Measurements from ENCODE around the gene OR2A12. TPM values are rescaled to one million over a fixed set of nuclear protein-coding genes. Genes with fewer than 3 reads are reported as not detected.

OR2A12 gene
- total and polyA plus RNA-seq, 2 of the 13 experiments (the other 11 are each of a cell fraction or from before 2014, with no cell fraction given): 0.18 TPM; not detected in 1

- CTCF ChIA-PET (ENCODE audit: low intra/inter-chr PET ratio, low total read pairs): no interaction called here
- no peak overlapping the region for H3K4me2 ChIP-seq (ENCODE audit: low read depth, low read length)
- no peak for FAIRE-seq
These were observed 51.4 kb downstream of the OR2A12 start for GRCh38 chr7:144137501-144137900.

GRCh38 chr7:144142187-144142586 lies 56.1 kb downstream of the OR2A12 start:
- 40% methylated on average over 3 of the region's 3 CpGs for WGBS (ENCODE audit: low lambda C conversion rate)
- DNase-seq (ENCODE audit: low spot score) (no peak), FAIRE-seq (no peak), ATAC-seq (no peak)
- H4K20me1 ChIP-seq (ENCODE audit: insufficient read depth, low read length): no peaks in the 10 kb centered on the region
- H3K9ac ChIP-seq (ENCODE audit: insufficient read depth, low read depth, low read length): no peak overlapping the region
- H3K36me3 ChIP-seq (replicated peaks in 1 of 2; ENCODE audit: control insufficient read depth in 1 of 2, insufficient read depth in 2 of 2, low read length in 2 of 2): no peaks in the 10 kb centered on the region
- H3K27me3 ChIP-seq (ENCODE audit: control insufficient read depth in 1 of 2, insufficient read depth in 2 of 2, low read length in 2 of 2): no peaks in the 10 kb centered on the region
- intact Hi-C loops (cut with micrococcal nuclease; ENCODE audit: unreplicated experiment): no loop called here
- in situ Hi-C loops (cut with HindIII; ENCODE audit: extremely low pct_ligation_motif_present, low pct_unique_long_range_greater_than_20kb): no loop called here
- no peak overlapping the region for H2AFZ ChIP-seq (ENCODE audit: low read length)
- H3K79me2 ChIP-seq (ENCODE audit: insufficient read depth, low read length): no peaks in the 10 kb centered on the region
- H3K4me3 ChIP-seq (replicated peaks in 1 of 3; ENCODE audit: insufficient read depth in 1 of 3, low read depth in 2 of 3, low read length in 3 of 3): no peak overlapping the region
- ChIA-PET CTCF (ENCODE audit: low intra/inter-chr PET ratio, low total read pairs) (no interaction called here), POLR2A (no interaction called here)
- H3K9me3 ChIP-seq (ENCODE audit: low read length): peaks cover 8% of the 10 kb centered on the region
- no peak overlapping the region for H3K27ac ChIP-seq (ENCODE audit: extremely low read length, insufficient read depth, low read length)
- no peak overlapping the region for H3K4me2 ChIP-seq (ENCODE audit: low read depth, low read length)
- H3K4me1 ChIP-seq (ENCODE audit: insufficient read depth, low read length): no peaks in the 10 kb centered on the region
- no TSS peak for BruUV-seq (replicated peaks)
- TF ChIP-seq KLF16 (CRISPR knock-in tag; IDR thresholded peaks at IDR 0.05) (no peak), SPEN (CRISPR knock-in tag; IDR thresholded peaks at IDR 0.05; ENCODE audit: low read depth) (no peak), ZNF441 (CRISPR knock-in tag; IDR thresholded peaks at IDR 0.05; ENCODE audit: borderline replicate concordance) (no peak), SIN3B (IDR thresholded peaks at IDR 0.05; ENCODE audit: low read length) (no peak), XRCC5 (optimal IDR thresholded peaks at IDR 0.05; ENCODE audit: low read length) (no peak), ZNF326 (CRISPR knock-in tag; IDR thresholded peaks at IDR 0.05; ENCODE audit: borderline replicate concordance) (no peak)

More at GRCh38 chr7:144137501-144137900, 51.4 kb downstream of the OR2A12 start:
- POLR2A ChIA-PET: no interaction called here
- WGBS (ENCODE audit: low lambda C conversion rate): 0% methylated on average over 1 of the region's 1 CpG
- no TSS peak for BruUV-seq (replicated peaks)
- ATAC-seq (no peak), DNase-seq (ENCODE audit: low spot score) (no peak)
- H3K27ac ChIP-seq (ENCODE audit: extremely low read length, insufficient read depth, low read length): no peak overlapping the region
- intact Hi-C loops (cut with micrococcal nuclease; ENCODE audit: unreplicated experiment) (no loop called here), in situ Hi-C loops (cut with HindIII; ENCODE audit: extremely low pct_ligation_motif_present, low pct_unique_long_range_greater_than_20kb) (no loop called here)
- H3K27me3 ChIP-seq (ENCODE audit: control insufficient read depth in 1 of 2, insufficient read depth in 2 of 2, low read length in 2 of 2): no peaks in the 10 kb centered on the region
- no peaks in the 10 kb centered on the region for H3K36me3 ChIP-seq (replicated peaks in 1 of 2; ENCODE audit: control insufficient read depth in 1 of 2, insufficient read depth in 2 of 2, low read length in 2 of 2)
- peak; percentile 17; the same call in 1 of the 2 replicates for TF ChIP-seq CEBPB (IDR thresholded peaks at IDR 0.05; ENCODE audit: borderline replicate concordance, low read depth, low read length)
- no peak for TF ChIP-seq JDP2 (CRISPR knock-in tag; IDR thresholded peaks at IDR 0.05; ENCODE audit: borderline replicate concordance)
- H2AFZ ChIP-seq (ENCODE audit: low read length): no peak overlapping the region
- no peak overlapping the region for H3K9ac ChIP-seq (ENCODE audit: insufficient read depth, low read depth, low read length)
- no peak overlapping the region for H3K4me3 ChIP-seq (replicated peaks in 1 of 3; ENCODE audit: insufficient read depth in 1 of 3, low read depth in 2 of 3, low read length in 3 of 3)
- no peaks in the 10 kb centered on the region for H3K9me3 ChIP-seq (ENCODE audit: low read length)
- no peaks in the 10 kb centered on the region for H4K20me1 ChIP-seq (ENCODE audit: insufficient read depth, low read length)
- no peaks in the 10 kb centered on the region for H3K4me1 ChIP-seq (ENCODE audit: insufficient read depth, low read length)
- no peaks in the 10 kb centered on the region for H3K79me2 ChIP-seq (ENCODE audit: insufficient read depth, low read length)
